ENCODE results near the gene TMEFF2.
"Not testable (repeated sequence)": the region's sequence is repeated elsewhere in the genome, so short reads cannot be mapped to it uniquely, and the experiment has no call there.

Gene TMEFF2

DNA sequence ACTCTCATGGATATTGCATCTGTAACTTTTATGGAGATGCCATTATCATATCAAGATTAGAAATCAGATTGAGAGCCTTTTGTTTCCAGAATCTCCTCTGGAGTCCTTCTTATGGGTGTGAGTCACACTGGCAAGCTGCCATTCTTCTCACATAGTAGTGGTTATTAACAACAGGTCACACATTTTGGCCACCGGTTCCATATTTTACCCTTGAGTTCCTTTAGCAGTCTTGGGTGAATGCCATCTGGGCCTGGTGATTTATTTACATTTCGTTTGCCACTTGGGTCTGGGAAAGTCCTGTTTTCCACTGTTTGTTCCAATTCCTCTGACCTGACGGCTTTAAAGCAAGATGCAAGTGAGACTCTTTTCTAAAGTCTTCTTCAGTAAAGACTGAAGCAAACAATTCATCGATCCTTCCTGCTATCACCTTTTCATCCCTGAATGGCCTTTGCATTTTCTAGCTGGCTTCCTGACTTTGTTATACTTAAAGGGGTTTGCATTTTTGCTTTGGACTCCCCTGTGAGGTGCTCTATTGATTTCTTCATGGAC is 267.3 kb downstream of the TMEFF2 start:
- no peak for DNase-seq

DNA sequence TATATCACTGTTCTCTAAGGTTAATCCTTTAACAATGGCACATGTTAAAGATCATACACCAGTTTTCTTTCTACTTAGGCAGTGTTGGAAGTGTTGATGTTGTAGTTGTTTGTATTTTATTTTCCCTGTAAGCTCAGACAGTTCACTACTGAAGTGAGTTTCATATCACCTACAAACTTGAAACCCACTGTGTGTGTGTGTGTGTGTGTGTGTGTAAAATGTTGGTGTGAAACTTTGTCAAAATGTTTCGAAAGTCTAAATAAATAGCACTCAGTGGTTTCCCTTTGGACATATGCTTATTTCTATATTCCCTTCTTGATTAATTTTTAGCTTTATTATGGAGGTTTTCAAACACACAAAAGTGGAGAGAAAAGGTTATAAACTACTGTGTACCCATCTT is 268.1 kb downstream of the TMEFF2 start:
- DNase-seq = no peak

GRCh38 chr2:191923652-191923997 is 271.1 kb downstream of the TMEFF2 start:
- DNase-seq = no peak

- DNase-seq = no peak
Observed at GRCh38 chr2:191922736-191923651, 271.7 kb downstream of the TMEFF2 start.

GRCh38 chr2:191921650-191922049 is 273.1 kb downstream of the TMEFF2 start:
- DNase-seq = not testable (repeated sequence)

DNA sequence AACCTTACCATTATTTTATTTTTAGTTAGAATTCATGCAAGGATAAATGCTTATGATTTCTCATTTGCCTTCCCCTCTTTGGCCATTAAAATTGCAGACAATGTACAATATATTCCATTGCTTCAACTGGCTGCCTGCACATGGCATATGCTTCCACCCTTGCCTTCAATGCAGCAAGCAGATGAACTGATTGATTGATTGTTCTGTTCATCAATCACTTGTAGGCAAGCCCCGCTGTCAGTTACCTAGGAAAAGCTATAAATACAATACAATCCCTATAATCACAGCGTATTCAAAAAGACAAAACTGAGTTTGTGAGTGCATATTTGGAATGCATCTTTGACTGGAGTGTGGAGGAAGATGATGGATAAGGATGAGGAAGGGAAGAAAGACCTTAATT is 274.2 kb downstream of the TMEFF2 start:
- DNase-seq = no peak

GRCh38 chr2:191917967-191918651 is 276.6 kb downstream of the TMEFF2 start:
- no peak for DNase-seq

- no peak for DNase-seq
Observed at GRCh38 chr2:191917430-191917881, 277.3 kb downstream of the TMEFF2 start.

DNA sequence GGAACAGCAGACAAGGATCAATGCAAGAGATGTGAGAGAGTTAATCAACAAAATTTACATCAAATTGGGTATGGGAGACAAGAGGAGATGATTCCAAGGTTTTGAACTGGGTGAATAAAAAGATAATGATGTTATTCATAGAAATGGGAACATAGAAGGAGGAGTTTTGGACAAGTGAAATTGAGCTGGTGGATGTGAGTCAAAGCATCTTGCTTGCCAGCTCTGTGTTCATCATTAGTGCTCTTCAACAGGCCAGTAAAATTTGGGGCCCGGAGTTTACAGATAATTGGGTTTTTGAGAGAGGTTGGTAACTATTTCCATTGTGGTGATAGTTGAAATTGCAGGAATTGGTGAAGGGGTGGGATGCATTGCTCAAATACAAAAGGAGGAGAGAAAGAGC is 277.9 kb downstream of the TMEFF2 start:
- no peak for DNase-seq

DNA sequence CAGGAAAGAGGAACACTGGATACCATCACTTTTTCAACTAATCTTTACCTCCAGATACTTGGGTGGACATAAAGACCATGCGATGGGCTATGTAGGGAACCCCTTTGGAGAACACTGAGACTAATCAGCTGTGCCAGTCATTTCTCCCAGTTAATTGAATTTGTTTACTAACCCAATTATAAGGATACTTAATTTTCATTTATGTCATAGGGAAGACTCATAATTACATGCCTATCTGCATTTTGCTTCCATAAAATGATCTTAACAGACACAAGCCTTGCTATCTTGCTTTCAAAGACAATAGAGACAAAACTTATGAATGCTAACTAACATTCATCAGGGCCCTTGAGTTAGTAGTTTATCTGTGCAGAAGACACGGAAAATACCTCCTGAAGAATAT is 279.0 kb downstream of the TMEFF2 start:
- no peak for DNase-seq

DNA sequence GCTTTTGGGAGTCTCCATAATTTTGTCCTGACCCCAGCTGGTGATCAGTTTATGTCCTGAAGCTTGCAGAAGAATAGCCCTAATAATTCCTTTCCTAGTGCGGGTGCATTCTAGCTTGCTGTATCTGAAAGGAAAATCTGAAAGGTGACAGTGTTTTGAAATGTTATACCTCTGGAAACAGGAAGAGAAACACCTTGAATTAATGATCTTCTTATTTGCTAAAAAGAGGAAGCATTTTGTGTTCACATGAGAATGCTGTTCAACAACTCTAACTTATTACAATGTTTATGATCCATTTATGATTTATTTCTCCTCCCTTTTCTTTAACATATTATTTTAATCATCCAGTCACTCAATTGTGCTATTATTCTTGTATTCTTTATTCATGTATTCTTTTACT is 280.9 kb downstream of the TMEFF2 start:
- DNase-seq = no peak

GRCh38 chr2:191912764-191913163 is 282.0 kb downstream of the TMEFF2 start:
- DNase-seq = no peak

DNA sequence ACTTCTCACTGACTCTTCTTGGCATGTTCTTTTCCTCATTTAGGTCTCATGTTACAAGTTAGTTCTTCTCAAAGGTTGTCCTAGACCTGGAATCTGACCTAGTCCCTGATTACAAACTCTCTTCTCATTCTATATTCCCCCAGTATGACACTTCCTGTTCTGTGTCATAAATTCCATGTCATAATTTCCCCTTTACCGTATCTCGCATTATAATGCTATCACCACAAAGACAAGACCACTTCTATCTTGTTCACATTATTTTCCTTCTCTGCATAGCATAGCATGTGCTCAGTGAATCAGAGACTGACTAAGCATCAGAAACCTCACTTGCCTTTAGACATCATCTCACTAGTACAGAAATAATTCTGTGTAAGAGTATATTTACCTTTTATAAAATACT is 284.2 kb downstream of the TMEFF2 start:
- DNase-seq = no peak

DNA sequence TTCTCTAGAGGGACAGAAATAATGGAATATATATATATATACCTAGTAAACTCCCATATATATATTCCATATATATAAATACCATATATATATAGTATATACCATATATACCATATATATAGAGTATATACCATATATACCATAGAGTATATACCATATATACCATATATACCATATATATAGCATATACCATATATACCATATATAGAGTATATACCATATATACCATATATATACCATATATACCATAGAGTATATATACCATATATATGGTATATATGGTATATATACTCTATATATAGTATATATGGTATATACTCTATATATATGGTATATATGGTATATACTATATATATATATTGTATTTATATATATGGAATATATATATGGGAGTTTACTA is 285.9 kb downstream of the TMEFF2 start:
- DNase-seq = no peak

DNA sequence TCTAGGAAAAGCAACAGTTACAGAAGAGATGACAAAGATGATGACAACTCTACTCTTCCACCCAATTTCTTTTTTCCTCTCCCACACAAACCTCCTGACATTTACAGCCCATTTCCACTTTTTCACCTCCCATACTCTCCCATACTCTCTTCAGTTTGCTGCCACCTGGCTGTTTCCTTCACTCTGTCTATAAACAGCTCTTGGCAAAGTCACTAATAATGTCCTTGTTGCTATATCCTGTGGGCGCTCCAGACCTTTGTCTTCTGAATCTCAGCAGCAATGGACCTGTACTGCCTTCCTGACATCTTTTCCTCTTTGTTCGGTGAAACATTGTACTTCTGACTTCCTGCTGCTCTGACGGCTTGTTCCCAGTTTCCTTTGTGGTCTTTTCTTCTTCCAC is 287.2 kb downstream of the TMEFF2 start:
- DNase-seq = no peak

GRCh38 chr2:191907091-191907490 is 287.6 kb downstream of the TMEFF2 start:
- DNase-seq = no peak

- DNase-seq = no peak
Observed at GRCh38 chr2:191905336-191905735, 289.4 kb downstream of the TMEFF2 start.

GRCh38 chr2:191901031-191901430 is 293.7 kb downstream of the TMEFF2 start:
- DNase-seq = no peak

DNA sequence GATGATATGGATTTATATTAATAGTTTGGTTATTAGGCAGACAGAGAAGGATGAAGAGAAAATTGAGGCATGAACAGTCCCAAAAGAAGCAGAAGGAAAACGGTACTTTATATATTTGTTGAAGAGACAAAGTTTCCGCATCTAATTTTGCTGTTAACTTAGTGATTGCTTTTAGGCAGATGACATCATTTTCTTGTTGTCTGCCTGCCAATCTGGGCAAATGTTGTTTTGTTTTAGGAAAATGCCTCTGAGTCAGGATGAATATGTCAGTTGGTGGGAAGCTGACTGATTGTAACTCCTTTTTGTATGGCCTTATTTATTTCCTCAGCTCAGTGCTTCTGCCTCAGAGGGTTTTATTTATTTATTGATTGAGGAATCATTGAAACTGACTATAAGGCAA is 295.3 kb downstream of the TMEFF2 start:
- DNase-seq = no peak
